NCI-H460 (cell line): ENCODE measurements around the gene TEKT3. TPM values are rescaled to one million over a fixed set of nuclear protein-coding genes. Genes with fewer than 3 reads are reported as not detected.
A peak's percentile ranks its signal among the peaks of the same experiment; 100 is the strongest.

Source experiments
- DNase-seq: peaks from one replicate; pipeline ENCODE4 v3.0.0-alpha.2; 2016; ENCODE audit warnings: low read depth; ENCODE audit errors: extremely low read depth
- total RNA-seq: library from RNA; depleted of rRNA; stranded (reverse); fragments of >200 nt; shearing (Covaris generic); gene quantifications from 2 replicates; pipeline ENCODE4 v1.2.3, GENCODE V29; 2014

The TEKT3 gene
- total RNA-seq, 1 experiment from 2014 or later, result not detected

DNA sequence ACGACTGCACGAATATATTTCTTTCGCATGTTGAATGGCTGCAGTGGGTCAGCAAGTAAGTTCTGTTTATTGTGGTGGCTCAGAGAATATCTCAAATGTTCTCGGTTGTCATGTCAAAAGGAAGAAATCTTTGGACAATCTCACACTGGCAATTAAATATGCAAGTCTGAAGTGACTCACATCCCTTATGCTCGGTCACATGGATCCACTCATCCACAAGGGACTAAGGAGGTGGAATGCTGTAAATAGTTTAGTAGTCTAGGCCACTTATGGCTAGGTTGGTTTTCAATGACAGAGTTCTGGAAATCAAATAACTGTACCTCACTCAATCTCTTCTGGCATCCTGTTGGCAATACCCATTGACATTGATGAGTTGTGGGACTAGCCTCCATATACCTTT lies 43.2 kb downstream of the TEKT3 start:
- no peak for DNase-seq

DNA sequence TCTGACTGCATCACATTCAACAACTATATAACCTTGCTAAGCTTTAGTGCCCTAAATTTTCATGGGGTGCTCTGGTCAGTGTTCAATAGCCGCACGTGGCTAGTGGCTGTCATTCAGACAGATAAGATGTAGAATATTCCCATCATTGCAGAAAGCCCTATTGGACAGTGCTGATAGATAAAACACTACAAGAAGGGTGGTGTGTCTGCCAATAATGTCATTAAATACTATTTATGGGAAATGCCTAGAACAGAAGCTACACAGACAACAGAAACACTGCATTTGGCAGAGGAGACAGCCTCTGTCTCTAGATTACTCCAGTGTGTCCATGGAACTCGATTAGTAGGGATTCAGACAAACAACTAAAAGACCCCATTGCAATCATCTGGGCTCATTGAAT lies 47.8 kb downstream of the TEKT3 start:
- DNase-seq, result no peak

DNA sequence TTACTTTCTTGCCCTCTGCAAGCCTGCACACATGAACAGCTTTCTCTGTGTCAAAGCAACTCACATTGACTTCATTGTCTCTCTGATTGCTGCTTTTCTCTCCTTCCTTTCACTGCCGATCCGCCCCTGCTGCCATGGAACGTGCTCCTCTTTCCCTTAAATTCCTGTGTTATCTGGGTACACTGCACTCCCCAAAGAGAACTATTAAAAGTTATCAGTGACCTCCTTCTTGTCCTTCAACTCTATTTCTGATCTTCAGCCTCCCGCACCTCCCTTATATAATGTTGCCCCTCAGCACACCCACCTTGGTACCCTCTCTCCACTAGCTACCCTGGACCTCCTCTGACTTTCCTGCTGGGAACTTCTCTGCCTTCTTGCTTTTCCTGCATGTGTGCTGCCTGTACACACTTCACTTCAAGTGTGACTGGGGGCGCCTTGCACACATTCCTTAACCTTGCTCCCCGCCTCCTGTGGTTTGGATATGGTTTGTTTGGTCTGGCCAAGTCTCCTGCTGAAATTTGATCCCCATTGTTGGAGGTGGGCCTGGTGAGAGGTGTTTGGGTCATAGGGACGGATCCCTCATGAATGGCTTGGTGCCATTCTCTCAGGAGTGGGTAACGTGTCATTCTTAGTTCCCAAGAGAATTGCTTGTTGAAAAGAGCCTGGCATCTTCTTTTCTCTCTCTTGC lies 49.6 kb downstream of the TEKT3 start:
- DNase-seq, result no peak

DNA sequence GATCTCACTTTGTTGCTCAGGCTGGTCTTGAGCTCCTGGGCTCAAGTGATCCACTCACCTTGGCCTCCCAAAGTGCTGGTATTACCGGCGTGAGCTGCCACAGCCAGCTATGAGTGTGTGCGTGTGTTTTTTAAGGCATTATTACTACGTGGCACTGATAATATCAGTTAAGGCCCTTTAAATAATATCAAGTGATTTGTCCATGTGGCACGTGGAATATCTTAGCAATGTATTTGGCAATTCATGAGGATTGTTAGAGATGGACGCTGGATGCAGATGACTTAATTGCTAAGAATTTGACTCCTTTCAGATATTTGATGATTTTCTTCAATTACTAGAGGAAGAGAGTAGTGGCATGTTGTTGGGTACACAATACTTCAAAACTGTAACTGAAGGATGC lies 50.8 kb downstream of the TEKT3 start:
- no peak for DNase-seq

DNA sequence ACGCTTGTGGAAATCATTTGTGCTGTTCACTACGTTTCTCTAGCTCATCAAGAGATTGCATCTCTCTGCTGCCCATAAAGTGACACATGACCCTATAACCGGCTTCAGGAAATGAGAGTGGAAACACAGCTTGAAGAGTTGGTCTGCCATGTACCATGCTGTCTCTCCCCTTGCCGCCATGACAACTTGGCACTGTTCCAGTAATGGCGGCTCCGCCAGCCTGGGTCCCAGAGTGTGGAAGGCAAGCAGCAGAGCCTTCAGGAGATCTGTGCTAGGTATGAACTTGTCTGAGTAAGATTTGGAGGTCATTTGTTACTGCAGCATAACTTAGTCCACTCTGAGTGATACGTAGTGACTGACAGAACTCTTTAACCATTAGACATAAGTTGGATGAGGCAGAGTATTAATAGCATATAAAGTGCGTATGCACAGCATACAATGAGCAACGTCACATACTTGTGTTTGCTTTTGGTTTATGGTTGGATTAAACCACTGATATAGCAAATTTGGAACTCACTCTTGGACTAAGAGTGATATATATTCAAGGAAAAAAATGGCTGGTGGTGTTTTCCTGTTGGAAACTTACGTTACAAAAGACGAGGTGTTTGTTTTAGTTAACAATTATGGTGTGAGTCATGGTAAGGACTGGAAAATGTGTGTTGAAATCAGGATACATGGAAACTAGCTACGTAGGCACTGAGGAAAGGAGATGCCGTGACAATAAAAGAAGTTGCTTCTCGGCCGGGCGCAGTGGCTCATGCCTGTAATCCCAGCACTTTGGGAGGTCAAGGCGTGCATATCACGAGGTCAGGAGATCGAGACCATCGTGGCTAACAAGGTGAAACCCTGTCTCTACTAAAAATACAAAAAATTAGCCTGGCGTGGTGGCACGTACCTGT lies 51.9 kb downstream of the TEKT3 start:
- peak; percentile 76 for DNase-seq

DNA sequence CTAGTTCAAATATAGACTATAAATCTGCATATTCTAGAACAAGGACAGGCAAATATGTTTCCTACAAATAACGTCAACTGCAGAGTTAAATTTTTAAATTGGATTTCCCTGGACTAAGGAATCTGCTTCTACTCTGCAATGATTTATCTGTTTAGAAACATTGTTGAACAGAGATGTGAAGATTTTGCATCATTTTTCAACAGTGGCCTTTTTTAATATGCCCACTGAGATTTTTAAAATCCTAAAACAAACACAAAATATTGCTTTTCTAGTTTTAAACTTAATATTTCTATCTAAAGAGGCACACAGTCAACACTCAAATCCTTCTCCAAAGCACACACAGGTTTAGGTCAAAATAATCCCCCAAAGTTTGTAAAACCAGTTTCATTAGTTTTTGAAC lies 52.5 kb downstream of the TEKT3 start:
- no peak for DNase-seq

DNA sequence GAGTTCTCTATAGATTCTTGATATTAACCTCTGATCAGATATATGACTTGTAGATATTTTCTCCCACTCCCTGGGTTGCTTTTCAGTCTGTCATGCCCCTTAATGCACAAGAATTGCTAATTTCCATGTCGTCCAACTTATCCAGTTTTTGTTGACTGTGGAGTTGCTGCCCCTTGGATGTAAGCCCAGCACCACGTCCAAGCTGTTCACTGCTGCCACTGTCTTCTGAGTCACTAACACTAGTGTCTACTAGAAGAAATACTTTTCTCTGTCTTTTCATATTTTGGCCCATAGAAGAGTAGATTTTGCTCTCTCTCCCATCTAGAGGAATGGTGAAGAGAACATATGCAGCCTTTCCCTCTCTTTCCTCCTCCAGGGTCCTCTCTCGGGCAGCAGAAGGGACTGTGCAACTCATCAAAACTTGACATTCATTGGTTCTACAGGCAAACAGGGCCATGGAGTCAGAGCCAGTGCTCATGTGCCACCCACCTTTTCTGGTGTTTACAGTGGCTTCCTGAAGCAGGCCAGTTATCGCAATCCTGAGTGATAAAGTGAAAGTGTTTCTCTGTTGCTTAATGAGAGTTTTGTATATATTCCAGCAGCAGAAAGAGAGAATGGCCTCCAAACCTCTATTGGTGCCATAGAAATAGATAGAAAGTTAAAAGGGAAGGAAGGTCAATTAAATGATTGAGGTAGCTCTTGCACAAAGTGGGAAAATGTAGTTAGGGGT lies 53.7 kb downstream of the TEKT3 start:
- no peak for DNase-seq

DNA sequence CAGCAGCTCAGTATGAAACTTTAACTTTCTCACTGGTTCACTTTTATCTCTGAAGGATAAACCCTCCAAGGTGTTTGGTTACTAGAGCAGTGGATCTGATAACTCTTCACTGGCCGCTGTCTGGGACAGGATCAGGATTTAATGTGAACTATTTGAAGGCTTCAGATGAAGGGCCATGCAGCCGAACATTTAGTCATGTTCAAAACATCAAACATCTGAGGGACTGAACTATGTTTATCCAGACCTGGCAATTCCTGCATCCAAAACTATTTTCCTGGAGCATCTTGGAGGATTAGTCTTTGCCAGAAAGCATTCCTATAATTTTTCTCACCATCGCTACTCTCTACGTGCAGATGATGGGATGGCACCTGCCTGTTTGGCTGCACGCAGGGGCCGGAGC lies 55.9 kb downstream of the TEKT3 start:
- no peak for DNase-seq

DNA sequence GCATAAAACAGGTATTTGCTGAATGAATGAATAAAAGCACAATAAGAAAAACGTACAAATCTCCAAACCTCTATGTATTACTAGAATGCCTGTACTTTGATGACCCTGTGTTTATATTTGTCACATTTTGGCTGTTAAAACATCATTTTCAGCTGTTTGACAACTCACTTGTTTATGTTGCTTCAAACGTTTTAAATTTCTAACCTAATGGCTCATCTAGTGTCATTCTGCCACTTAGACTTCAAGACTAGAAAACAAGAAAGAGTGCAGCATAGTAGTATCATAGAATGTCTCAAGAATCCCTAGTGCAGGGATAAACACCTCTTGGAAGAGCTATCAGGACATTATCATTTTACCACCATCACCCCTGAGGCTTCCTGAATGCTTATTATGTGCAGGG lies 56.9 kb downstream of the TEKT3 start:
- DNase-seq, result no peak

DNA sequence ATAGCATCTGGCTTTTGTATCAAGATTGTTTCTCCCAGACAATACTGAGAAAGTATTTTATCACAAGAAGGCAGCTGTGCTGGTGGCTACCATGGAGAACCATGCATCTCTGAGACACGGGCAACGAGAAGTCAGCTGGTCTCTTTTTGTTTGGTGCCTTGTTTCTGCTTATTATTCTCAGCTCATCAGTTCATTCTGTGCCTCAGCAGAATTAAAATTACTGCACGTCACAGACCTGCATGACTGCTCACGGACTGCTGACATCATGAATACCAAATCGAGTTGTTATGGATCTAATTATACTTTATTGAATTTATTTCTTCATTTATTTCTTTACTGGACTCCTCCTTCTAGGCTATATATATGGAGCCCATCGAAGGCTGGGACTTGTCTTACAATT lies 57.3 kb downstream of the TEKT3 start:
- DNase-seq, result no peak

DNA sequence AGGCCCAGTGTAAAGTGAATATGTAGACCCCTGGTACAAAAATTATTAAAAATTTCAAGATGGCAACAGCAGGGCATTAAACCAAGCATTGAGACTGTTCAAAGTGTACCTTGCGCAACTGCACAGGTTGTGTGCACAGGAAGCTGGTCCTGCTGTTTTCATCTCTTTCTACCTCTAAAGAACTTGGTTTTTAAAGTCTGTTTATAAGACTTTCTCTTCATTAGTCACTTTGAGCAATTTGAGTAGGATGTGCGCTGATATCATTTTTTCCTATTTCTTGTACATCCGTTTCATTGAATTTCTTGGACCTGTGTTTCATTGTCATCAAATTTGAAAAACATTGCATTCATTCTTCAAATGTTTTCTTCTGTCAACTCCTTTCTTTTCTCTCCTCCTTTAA lies 59.5 kb downstream of the TEKT3 start:
- no peak for DNase-seq

DNA sequence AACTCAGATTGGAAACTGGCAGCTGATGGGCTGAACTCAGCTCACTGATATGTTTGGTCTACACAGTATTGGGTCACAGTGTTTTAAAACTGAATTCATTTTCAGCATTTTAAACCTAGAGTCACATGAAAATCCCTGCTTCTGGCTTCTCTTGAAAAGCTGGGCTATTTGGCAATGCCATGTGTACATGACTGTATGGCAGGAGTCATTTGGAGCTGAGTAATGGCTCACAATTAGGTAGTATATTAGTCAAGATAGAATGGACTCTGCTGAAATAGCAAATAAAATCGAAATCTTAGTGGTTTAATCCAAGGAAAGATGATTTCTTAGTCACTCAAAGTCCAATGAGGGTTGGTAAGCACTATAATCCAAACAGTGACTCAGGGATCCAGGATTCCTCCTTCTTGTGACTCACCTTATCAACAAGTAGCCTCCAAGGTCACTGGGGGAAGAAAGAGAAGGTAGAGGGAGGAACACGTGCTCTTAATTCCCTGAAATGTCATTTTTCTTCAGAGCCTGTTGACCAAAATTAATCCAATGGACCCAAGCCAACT lies 62.4 kb downstream of the TEKT3 start:
- peak; percentile 53 for DNase-seq

DNA sequence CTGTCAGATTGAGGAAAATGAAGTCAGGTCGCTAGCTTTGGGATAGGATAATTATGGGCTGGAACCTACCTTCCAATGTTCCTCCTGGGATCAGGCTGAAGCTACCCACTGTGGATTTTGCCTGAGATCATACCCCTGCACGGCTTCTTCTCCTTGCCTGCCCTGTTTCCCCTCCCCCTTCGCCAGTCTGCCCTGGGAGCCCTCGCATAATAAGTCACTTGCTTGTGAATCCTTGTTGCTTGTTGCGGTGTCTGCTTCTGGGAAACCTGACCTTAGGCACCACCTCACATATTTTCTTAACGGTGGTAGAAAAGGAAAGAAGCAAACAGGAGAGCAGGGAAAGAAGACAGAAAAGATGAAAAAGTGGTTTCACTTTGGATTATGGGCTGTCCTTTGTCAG lies 63.0 kb downstream of the TEKT3 start:
- DNase-seq, result no peak

DNA sequence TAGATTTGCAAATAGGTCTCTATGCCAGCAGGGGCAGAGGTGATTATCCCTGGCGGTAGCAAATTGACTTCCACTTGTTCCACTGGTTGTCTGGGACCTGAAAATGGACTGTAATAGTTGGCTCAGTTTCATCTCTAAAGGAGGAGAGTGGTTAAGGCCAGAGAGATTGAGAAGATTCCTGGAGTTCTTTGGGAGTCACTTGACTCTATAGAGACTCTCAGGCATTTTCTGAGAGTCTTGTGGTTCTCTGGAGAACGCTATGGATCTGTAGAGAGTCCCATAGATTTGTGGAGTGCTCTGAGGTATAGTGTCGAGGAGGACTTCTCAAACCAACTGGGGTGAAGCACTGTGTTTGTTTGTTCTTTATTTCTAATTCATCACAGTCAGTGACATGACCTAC lies 67.4 kb downstream of the TEKT3 start:
- no peak for DNase-seq

DNA sequence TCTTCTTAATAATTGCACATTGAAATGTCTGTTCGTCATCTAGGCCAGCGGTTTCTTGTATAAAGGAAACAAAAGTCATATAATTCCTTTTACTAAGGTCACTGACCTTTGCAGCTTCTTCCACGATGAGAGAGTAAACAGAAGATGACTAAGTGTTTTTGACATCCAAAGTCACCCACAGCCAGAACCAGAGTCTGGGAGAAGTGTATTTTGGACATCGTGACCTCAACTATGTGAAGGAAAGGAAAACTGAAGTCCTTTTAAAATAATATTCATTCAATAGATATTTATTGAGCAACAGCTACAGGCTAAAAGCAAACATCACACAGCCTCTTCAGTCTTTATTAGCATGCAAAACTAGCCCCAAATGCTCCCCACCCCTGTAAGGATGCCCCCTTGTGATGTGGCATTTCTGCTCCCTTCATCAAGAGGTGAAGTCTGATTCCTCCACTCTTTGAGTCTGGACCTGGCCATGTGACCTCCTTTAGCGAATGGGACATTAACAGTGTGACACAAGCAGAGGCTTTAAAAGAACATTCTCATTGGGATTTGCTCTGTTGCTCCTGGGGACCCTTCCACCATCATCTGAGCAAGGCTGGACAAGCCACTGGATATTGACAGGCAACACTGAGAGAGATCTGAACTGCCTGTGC lies 68.1 kb downstream of the TEKT3 start:
- DNase-seq, result peak; percentile 43

DNA sequence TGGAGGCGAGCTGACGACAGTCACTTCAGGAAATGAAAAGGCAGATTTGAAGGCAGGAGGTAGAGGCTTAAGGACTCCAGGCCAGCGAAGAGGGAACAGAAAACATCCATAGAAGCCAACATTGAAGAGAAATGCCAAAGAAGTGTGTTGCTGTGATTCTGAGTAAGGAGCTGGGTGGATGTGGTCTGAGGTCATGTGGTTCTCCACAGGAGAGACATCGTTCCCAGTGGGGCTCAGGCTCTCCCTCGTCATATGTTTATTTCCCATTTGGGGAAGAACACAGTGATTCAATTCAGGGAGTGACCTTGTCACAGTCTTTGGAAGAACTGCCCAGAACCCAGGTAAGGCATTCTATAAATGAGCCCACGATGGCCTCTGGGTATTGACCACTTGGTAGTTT lies 69.7 kb downstream of the TEKT3 start:
- no peak for DNase-seq

DNA sequence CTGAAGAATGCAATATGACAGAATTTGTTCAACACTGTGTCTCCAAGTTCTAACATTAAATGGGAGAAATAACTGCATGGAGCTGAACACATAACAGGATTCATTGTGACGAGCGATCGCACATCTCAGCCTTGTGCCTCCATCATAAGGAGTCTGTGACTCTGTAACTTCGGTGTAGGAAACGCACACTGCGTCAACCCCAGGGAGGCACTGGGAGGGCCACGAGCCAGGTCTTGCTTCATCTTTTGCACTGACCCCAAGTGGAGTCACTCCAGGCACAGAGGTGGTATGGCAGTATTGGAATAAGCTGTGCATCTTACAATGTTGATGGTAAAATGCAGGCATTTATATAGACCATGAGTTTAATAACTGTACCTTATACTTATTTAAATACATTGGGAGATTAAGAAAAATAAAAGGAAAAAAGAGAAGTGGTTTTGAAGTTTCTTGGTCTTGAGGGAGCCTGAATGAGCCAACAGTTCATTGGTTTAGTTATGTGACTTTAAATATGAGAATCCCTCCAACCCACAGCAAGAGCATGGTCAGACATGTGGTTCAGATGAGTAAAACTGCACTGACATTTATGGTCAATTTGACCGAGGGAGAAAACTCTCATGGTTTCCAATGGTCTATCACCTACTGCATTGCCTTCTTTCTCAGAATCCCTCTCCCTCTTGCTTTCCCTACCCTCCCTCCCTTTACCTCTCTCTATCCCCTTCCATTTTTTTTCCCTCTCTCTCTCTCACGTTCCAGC lies 70.6 kb downstream of the TEKT3 start:
- no peak for DNase-seq

DNA sequence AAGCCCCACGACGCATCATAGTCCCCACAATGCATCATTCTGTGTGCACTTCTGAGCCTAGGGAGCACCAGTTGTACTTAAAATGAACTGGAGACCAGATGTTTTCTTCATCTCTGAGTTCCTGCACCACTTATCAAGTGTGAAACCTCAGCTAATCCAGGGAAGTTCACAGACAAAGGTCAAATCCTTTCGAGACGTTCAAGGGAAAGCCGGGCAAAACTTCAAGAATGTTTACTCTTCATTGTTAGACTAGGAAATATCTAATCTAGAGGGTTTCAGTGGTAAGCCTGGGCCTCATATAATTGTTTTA lies 71.7 kb downstream of the TEKT3 start:
- DNase-seq, result no peak

DNA sequence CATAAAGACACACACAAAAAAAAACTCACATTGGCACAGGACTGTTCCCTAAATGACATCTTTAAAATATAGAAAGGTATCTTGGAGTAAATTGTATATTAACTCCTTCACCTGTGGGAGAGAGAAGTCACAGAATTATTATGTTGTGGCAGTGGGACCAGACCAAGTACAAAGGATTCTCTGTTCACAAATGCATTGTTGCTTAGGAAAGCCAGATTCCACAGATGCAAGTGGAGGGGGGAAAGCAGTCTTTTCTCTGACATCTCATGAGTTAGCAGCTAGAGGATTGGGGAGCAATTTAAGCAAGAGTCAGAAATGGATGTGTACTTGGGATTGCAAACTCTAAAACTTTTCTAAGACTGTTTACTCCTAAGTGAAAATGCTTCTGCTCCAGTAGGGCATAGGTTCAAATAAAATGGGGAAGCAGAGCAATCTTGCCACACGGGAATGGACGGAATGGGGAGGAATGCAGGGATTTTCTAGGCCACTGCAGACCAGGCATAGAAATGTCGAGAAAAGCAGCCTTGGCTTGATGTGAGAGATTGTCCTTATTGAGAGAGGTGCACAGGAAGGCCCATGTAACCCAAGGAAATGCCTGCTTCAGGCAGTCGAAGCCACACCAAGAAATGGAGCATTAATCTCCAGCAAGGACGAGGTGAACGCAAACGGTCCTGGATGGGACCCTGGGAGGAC lies 72.2 kb downstream of the TEKT3 start:
- DNase-seq, result no peak

DNA sequence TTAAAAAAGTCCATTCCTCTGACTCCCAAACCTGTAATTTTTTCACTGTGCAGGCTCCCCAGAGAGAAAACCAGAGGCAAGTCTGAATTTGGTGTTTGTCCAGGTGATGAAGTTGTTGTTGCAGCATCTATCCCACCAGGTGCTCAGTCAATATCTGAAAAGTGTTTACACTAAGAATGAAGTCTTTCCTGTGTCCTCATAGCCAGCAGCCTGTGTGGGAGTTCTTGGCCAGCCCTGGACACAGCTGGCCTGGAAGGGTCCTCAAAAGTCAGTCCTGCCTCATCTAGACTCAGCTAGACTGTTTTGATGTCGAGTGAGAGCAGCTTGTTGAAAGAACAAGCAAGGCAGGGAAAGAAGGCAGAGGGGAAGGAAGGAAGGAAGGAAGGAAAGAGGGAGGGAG lies 72.9 kb downstream of the TEKT3 start:
- no peak for DNase-seq
